Measurements from ENCODE around the gene ETV7.

GRCh38 chr6:36319821-36320220 is 67.6 kb downstream of the ETV7 start:
- TF ChIP-seq, protein P1, sequence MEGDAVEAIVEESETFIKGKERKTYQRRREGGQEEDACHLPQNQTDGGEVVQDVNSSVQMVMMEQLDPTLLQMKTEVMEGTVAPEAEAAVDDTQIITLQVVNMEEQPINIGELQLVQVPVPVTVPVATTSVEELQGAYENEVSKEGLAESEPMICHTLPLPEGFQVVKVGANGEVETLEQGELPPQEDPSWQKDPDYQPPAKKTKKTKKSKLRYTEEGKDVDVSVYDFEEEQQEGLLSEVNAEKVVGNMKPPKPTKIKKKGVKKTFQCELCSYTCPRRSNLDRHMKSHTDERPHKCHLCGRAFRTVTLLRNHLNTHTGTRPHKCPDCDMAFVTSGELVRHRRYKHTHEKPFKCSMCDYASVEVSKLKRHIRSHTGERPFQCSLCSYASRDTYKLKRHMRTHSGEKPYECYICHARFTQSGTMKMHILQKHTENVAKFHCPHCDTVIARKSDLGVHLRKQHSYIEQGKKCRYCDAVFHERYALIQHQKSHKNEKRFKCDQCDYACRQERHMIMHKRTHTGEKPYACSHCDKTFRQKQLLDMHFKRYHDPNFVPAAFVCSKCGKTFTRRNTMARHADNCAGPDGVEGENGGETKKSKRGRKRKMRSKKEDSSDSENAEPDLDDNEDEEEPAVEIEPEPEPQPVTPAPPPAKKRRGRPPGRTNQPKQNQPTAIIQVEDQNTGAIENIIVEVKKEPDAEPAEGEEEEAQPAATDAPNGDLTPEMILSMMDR (IDR thresholded peaks at IDR 0.05), result no peak
- TF ChIP-seq EZH2 (IDR thresholded peaks at IDR 0.05; ENCODE audit: borderline replicate concordance, insufficient read depth, low read depth, low read length, poor library complexity, severe bottlenecking), result no peak

All from B cell (primary cell).